GM21528 (cell line): ENCODE measurements around the gene LINC00237.

Experiments used
- ATAC-seq: cut with Tn5 transposase; IDR thresholded peaks from one replicate; pipeline ENCODE4 v1.9.1; 2021; ENCODE audit warnings: mild to moderate bottlenecking, moderate library complexity; ENCODE audit not compliant: unreplicated experiment, low FRiP score

LINC00237 gene

DNA sequence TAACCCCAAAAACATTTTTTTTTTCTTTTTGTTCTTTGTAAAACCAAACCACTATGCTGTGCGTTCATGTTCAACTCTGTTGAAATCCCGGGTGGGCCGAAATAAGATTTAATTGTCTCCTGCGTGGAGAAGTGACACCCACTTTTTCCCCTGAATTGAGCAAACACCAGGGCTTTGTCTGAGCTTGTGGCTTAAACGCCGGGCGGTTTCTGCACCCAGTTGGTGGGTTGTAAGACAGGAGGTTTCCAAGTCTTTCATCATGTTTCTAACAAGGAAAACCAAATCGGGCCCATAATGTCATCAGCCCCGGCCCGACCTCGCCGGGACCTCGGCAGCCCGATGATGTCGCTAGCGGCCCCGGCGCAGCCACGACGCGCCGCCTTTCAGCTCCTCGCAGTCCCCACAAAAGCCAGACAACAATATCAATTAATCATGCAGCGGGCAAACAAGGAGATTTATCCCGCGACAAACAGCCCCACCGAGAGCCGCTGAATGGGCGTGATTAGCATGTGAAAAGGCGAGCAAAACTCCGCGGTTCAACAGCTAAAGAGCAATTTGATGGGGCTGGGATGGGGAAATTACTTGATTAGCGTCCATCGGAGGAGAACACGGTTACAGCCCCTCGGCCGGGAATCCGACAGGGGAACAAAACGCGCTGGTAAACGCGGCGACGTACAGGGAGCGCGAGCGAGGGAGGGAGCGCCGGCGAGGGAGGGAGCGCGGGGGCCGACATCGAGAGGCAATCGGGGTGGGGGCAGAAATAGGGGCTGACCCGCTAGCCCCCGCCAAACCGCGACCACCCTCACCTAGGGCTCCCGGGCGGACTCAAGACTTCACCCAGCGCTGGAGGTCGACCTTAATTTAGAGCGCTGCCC, 5.3 kb downstream of the LINC00237 start:
- ATAC-seq = no peak

DNA sequence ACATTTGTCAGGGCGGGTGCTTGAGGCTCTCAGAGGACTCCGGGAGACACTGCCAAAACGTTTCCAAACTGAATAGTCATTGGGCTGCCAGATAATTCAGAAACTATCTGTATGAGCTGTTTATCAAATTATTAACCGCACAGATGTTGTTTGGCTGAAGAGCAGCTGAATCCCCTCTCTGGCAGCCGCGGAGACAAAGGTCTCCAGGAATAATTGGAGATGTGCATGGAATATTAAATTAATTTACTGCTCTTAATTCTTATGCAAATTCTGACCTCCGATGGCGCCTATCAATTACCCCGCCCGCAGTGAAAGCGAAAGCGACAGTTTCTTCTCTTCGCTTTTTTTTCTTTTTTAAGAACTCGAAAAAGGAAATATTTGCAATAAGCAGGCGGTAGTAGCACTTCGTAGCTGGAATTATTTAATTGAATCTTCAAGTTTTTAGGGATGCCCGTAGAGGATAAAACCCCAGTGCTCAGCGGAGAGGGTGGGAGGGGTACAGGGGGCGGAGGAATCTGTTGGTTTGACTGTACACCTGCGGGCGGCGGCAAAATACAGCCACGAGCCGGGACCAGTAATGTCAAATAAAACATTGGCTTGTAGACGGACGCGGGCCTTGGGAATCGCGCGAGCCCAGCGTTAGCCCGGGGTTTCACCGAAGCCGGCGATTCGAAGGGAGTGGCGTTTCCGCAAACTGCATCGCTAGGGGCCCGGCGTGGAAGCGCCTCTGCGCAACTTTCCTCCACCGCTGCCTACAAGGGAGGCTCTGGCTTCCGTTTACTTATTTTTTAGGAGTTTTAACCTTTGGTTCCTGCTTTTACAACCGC, 6.2 kb downstream of the LINC00237 start:
- peak; percentile 47 for ATAC-seq

DNA sequence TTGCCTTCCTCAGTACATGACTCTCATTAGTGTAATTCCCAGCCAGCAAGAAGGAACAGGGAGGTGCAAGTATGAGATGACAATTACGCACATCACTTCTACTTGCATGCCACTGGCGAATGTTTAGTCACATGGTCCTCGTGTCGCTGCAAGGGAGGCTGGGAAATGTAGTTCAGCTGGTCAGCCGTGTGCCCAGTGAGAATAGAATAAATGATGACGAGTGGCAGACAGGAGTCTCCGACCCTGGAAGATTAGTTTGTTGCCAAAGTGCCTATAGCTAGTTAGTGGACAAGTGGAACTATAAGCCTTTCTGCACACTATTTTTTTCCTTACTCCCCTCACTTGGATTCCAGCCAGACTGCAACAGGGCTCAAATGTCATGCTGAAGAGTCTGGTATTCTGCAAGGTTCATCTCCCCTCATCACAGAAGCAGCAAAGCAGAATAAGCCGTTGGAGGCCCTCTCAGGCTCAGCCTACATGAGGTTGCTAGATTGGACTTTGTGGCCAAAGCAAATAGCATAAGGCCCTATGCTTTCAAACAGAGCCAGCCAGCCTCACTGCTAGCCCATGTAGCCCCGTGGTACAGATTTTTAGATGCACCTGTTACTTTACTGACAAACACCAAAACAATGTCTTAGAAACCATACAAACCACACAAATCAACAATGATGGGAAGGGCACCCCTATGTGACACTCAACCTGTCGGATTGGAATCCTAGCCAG, 9.7 kb downstream of the LINC00237 start:
- ATAC-seq = no peak

GRCh38 chr20:21092806-21093205, 13.4 kb downstream of the LINC00237 start:
- ATAC-seq = no peak

DNA sequence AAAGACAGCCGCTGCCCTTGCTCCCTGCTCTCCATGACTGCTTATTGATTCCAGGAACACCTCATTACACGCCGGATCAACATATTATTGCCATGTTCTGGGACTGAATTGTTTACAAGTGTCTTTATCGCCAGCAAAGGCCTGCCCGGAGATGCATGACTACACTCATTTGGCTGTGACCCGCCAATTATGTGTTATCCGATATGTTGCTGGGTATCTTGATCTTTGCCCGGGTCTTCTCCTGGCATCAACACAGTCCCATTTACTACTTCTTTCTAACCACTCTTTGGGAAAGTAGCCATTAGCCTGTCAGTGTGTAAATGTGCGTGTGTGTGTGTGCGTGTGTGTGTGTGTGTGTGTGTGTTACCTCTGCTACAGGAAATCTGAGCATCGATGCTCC, 15.4 kb downstream of the LINC00237 start:
- ATAC-seq = no peak

GRCh38 chr20:21090111-21090618, 16.0 kb downstream of the LINC00237 start:
- ATAC-seq = no peak

DNA sequence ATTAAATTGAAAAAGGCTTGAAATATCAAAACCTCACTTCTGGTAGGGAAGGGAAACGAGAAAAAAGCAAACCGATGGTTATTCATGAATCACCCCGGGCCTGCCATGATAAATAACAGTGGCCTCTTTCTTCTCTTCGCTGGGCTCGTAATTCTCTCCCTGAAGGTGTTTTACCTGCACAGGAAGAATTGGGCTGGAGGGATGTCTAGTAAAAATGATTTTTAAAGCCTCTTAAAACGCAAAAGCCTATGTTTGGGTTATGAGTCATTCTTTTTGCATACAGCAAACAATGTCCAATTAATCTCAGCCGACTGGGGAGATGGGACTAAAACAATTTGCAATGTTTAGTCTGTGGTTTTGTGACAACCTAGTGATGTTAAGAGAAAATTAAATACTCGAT, 16.8 kb downstream of the LINC00237 start:
- ATAC-seq = no peak

GRCh38 chr20:21087862-21088540, 18.2 kb downstream of the LINC00237 start:
- no peak for ATAC-seq

DNA sequence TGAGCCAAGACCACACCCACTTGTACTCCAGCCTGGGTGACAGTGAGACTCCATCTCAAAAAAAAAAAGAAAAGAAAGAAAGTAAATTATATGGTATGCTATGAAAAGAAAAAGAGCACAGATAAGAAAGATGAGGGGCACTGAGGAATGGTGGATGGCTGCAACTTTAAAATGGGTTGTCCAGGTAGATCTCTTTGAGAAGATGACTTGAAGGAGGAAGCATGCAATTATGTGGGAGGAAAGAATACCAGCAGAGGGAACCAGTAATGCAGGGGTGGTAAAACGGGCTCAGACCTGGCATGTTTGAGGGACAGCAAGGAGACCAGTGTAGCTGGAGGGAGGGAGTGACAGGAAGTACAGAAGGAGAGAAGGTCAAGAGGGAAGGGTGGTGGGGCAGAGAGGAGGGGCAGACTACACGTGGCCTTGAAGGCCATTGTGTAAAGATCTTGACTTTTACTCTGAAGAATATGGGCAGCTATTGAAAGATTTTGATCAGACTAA, 22.3 kb downstream of the LINC00237 start:
- ATAC-seq = no peak

- no peak for ATAC-seq
Measured at GRCh38 chr20:21082584-21082983, 23.6 kb downstream of the LINC00237 start.

DNA sequence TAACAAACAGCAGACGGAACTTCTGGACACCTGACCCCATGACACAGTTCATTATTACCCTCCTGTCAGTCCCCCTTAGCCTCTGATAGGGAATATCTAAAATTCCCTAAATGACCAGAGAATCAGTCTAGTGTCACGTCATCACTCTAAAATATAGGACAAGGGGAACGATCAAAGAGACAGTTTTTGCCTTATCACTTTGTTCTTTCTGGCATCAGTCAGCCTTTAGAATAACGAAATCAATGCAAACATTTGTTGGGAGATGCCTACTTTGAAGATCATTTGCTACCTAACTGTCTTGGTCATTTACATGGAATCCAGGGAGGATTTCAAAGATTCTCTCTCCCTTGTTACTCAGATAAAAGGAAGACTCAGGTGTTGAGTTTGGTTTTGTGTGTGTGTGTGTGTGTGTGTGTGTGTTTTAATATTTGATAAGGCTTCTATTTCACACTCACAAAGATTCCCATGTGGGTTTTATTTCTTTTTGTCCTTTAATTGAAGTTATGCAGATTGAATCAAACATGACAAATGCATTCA, 28.3 kb downstream of the LINC00237 start:
- ATAC-seq = no peak

DNA sequence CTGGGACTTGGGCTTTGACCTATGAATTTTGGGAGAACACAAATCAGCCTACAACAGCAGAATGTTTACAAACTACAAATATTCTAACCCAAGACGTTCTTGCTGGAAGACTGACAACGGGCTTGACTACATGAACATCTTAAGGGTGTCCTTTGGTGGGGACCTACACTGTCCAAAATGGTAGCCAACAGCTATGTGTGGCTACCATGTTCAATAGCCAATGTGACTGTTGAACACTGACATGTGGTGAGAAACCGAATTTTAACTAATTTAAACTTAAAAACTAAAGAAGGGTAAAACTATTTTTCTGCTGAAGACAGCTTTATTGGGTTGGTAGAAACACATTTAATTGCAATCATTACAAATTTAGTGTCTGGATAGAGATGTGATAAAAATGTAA, 30.1 kb downstream of the LINC00237 start:
- no peak for ATAC-seq

GRCh38 chr20:21075471-21075870, 30.7 kb downstream of the LINC00237 start:
- no peak for ATAC-seq

GRCh38 chr20:21074605-21075336, 31.4 kb downstream of the LINC00237 start:
- peak; percentile 95 for ATAC-seq

GRCh38 chr20:21067255-21067654, 38.9 kb downstream of the LINC00237 start:
- no peak for ATAC-seq

DNA sequence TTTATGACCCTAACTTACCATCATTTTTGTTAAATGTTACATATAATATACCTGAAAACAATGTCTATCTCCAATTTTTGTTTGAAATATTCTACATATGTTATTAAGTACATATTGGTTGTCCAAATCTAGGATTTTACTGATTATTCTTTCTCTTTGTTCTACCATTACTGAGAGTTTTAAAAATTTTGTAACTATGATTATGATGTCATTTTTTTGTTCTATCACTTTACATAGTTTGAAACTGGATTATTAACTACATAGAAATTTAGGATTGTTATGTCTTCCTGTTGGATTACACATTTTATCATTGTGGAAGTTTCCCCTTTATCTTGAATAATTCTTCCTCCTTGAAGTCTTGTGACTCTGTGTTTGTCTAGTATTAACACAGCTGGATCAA, 41.2 kb downstream of the LINC00237 start:
- no peak for ATAC-seq

- ATAC-seq = no peak
Measured at GRCh38 chr20:21063276-21063675, 42.9 kb downstream of the LINC00237 start.

- no peak for ATAC-seq
Measured at GRCh38 chr20:21053002-21053762, 53.0 kb downstream of the LINC00237 start.

DNA sequence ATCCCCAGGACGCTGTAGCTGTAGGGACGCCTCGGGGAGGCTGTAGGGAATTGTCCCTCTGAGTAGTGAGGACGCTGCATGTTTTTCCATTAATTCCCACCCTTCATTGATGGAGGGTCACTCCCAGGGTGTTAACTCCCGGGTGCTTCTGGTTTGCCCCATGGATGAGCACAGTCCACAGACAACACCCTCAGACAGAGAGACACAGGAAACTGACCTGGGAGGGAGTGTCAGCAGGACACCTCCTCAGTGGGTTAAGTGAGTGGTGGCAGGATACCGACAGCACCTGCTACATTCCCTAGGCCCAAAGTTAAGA, 53.5 kb downstream of the LINC00237 start:
- no peak for ATAC-seq
